Immature natural killer cell (primary cell): Measurements from ENCODE around the gene VIPR2. TPM values are rescaled to one million over a fixed set of nuclear protein-coding genes. Genes with fewer than 3 reads are reported as not detected.
A peak's percentile ranks its signal among the peaks of the same experiment; 100 is the strongest.
"Not testable (repeated sequence)": the region's sequence is repeated elsewhere in the genome, so short reads cannot be mapped to it uniquely, and the experiment has no call there.

Experiments used
- DNase-seq, 3 donors: peaks; one replicate each; pipeline ENCODE4 v3.0.0; 2022; ENCODE audit warnings: mixed read lengths in 1 of 3
- H3K27ac Mint-ChIP-seq, 6 donors: one replicate each; pipeline ENCODE4 v1.8.0; 2020; ENCODE audit warnings: mixed read lengths in 6 of 6, mild to moderate bottlenecking in 5 of 6, inconsistent platforms in 4 of 6, moderate library complexity in 3 of 6
- H3K27me3 Mint-ChIP-seq, 3 donors: one replicate each; pipeline ENCODE4 v1.8.0; 2020 to 2021; ENCODE audit warnings: low read depth in 3 of 3, mild to moderate bottlenecking in 3 of 3, mixed read lengths in 3 of 3, moderate library complexity in 3 of 3, inconsistent platforms in 1 of 3
- H3K36me3 Mint-ChIP-seq, 3 donors: one replicate each; pipeline ENCODE4 v1.8.0; 2020; ENCODE audit warnings: mixed read lengths in 3 of 3, inconsistent platforms in 2 of 3, mild to moderate bottlenecking in 2 of 3
- H3K4me1 Mint-ChIP-seq, 2 donors: one replicate each; pipeline ENCODE4 v1.8.0; 2020; ENCODE audit warnings: inconsistent platforms in 2 of 2, mild to moderate bottlenecking in 2 of 2, mixed read lengths in 2 of 2, moderate library complexity in 1 of 2
- H3K4me3 Mint-ChIP-seq, 5 donors: one replicate each; pipeline ENCODE4 v1.8.0; 2020; ENCODE audit warnings: mild to moderate bottlenecking in 5 of 5, mixed read lengths in 5 of 5, inconsistent platforms in 3 of 5, moderate library complexity in 3 of 5
- H3K9me3 Mint-ChIP-seq, 6 donors: one replicate each; pipeline ENCODE4 v1.8.0; 2020; ENCODE audit warnings: mild to moderate bottlenecking in 6 of 6, mixed read lengths in 6 of 6, inconsistent platforms in 4 of 6, moderate library complexity in 3 of 6
- polyA plus RNA-seq, 3 donors: library from polyadenylated mRNA; unstranded; fragments of 300-500 nt; fragmentation: Illumina TruSeq; gene quantifications; one replicate each; pipeline ENCODE4 v1.2.3, GENCODE V29; 2021

Gene VIPR2
- polyA plus RNA-seq, 3 donors from 2014 or later, result 0.41 to 5.2 (median 2.4) TPM

DNA sequence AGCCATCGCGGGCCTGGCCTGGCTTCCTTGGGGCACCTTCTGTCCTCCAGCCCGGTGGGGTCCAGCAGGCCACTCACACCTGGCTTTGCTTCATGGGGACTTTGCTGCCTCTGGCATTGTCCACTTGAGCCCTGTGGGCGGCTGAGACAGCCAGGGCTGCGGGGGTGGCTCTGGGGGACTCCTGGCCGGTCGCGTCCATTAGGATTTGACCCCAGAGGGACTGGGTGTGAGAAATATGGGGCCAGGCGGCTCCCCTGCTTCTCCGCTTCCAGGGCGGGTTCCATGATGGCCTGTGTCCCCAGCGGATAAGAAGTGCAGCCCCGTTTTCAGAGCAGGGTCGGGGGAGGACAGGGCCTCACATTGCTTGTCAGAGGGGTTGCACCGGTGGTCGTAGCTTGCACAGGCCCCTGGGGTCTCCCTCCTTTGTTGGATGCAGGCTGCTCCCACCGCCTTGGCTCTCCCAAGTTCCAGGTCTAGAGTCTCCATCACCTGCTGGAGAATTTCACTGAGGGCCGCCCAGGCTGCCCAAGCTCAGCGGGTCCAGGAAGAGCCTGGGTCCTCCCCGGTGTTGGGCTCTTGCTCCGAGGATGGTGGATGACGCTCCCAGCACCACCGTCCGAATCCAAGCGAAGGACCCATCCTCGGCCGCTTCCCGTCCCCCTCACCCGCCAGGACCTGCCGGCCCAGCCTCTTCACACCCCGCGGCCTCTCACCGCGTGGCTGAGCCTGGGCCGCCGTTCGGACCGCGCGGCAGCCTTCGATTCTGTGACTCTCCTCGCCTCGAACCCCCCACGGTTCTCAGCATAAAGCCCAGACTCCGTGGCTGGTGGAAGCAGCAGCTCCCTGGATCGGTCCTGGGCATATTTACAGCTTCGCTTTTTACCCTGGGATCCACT, 148.2 kb downstream of the VIPR2 start:
- Mint-ChIP-seq H3K4me3 (no peak overlapping the region), H3K27ac (no peak overlapping the region), H3K36me3 (no peaks in the 10 kb centered on the region), H3K9me3 (peaks cover 0 to 11% (median 4%) of the 10 kb centered on the region in 6 donors), H3K4me1 (peaks cover 9 to 10% of the 10 kb centered on the region in 2 donors), H3K27me3 (peaks cover 11 to 16% (median 15%) of the 10 kb centered on the region in 3 donors)
- DNase-seq, result no peak

DNA sequence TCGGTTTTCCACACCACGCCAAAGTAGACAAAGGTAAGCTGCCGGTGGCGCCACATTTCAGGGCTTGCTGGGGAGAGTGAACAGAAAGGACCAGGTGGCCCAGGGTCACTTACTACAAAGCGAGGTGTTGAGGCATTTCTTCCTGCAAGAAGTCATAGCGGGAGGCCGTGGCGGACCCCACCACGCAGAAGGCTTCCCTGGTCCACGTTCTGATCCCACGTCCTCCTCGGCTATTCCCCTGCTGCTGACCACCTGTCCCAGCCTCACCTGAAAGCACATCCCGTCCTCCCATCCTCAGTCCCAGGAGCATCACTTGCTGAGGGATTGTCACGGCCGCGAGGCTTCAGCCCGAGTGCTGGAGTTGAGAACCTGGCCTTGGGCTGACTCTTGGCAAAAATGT, 149.2 kb downstream of the VIPR2 start:
- no peak overlapping the region for H3K4me3 Mint-ChIP-seq

DNA sequence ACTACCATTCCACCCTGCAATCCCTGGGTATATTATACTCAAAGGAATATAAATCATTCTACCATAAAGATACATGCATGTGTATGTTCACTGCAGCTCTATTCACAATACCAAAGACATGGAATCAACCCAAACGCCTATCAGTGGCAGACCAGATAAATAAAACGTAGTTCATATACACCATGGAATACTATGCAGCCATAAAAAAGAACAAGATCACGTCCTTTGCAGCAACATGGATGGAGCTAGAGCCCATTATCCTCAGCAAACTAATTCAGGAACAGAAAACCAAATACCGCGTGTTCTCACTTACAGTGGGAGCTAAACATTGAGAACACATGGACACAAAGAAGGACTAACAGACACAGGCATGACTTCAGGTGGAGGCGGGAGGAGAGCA, 150.0 kb downstream of the VIPR2 start:
- no peak for DNase-seq
- no peak overlapping the region for H3K4me3 Mint-ChIP-seq
- peaks cover 12 to 17% (median 14%) of the 10 kb centered on the region in 3 donors for H3K27me3 Mint-ChIP-seq
- no peaks in the 10 kb centered on the region for H3K36me3 Mint-ChIP-seq
- peaks cover 9 to 10% of the 10 kb centered on the region in 2 donors for H3K4me1 Mint-ChIP-seq
- no peak overlapping the region for H3K27ac Mint-ChIP-seq
- peaks cover 0 to 11% (median 4%) of the 10 kb centered on the region in 6 donors for H3K9me3 Mint-ChIP-seq

More for the DNA sequence above, 149.2 kb downstream of the VIPR2 start:
- H3K4me1 Mint-ChIP-seq, result peaks cover 9 to 10% of the 10 kb centered on the region in 2 donors
- DNase-seq, result no peak
- no peak overlapping the region for H3K27ac Mint-ChIP-seq
- H3K27me3 Mint-ChIP-seq, result peaks cover 13 to 17% (median 15%) of the 10 kb centered on the region in 3 donors
- H3K36me3 Mint-ChIP-seq, result no peaks in the 10 kb centered on the region
- peaks cover 0 to 11% (median 4%) of the 10 kb centered on the region in 6 donors for H3K9me3 Mint-ChIP-seq

DNA sequence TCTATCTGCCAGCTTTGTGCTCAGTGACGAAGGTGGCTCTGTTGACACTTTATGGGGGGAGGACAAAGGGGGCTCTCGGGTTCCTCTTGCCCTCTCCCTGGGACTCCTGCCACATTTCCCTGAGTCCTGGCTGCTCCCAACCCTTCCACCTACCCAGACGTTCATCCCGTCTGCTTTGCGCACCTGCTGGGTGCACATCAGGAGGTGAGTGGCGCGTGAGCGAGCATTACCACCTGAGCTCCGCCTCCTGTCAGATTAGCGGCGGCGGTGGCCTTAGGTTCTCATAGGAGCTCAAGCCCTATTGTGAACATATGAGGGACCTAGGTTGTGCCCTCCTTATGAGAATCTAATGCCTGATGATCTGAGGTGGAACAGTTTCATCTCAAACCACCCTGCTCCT, 151.1 kb downstream of the VIPR2 start:
- H3K9me3 Mint-ChIP-seq, result peaks cover 0 to 11% (median 4%) of the 10 kb centered on the region in 6 donors
- H3K27ac Mint-ChIP-seq, result no peak overlapping the region
- H3K27me3 Mint-ChIP-seq, result peaks cover 12 to 17% (median 12%) of the 10 kb centered on the region in 3 donors
- peaks cover 9 to 10% of the 10 kb centered on the region in 2 donors for H3K4me1 Mint-ChIP-seq
- DNase-seq, result no peak
- H3K4me3 Mint-ChIP-seq, result no peak overlapping the region
- no peaks in the 10 kb centered on the region for H3K36me3 Mint-ChIP-seq

DNA sequence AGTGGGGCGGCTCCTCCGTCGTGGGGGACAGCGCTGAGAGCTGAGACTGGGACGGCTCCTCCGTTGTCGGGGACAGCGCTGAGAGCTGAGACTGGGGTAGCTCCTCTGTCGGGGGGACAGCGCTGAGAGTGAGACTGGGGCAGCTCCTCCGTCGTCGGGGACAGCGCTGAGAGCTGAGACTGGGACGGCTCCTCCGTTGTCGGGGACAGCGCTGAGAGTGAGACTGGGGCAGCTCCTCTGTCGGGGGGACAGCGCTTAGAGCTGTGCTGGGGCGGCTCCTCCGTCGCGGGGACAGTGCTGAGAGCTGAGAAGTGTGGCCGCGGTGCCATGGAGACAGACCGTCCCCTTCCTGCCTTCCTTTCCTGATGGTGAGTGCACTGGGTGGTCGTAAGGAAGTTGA, 151.9 kb downstream of the VIPR2 start:
- DNase-seq, result no peak
- Mint-ChIP-seq H3K4me3 (peak overlapping the region in 1 of 5 donors; percentile 33), H3K27ac (peak overlapping the region in 1 of 6 donors; percentile 25), H3K27me3 (peaks cover 12 to 17% (median 12%) of the 10 kb centered on the region in 3 donors), H3K9me3 (peaks cover 0 to 11% (median 4%) of the 10 kb centered on the region in 6 donors), H3K36me3 (no peaks in the 10 kb centered on the region), H3K4me1 (peaks cover 9 to 10% of the 10 kb centered on the region in 2 donors)

DNA sequence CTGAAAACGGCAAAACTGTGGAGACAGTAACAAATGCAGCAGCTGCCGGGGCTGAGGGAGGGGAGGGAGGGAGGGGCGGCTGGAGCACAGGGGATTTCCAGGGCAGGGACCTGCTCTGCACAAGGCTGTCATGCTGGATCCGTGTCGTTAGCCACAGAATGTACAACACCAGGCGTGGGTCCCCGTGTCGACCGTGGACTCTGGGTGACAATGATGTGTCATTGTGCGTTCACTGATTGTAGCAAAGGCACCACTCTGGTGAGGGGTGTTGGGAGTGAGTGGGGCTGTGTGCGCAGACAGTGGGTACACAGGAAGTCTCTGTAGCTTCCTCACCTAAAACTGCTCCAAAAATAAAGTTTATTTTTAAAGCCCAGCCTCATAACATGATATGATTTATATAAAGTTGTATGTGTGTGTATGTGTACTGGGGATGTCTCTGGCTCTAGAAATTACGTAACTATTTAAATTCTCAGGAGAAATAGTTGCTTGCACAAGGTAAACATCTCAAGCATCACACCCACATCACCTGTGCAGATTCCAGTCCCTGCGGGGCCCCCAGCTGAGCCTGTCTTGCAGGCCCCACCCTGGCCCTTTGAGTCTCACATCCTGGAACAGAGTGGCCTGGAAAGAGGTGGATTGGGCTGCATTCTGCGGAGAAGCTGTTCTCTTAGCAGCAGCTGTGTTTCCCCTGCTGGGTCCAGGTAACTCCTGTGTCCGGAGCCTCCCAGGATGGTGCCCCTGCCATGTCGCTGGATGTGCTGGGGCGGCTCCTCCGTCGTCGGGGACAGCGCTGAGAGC, 152.6 kb downstream of the VIPR2 start:
- no peak overlapping the region for H3K27ac Mint-ChIP-seq
- peaks cover 7 to 9% of the 10 kb centered on the region in 2 donors for H3K4me1 Mint-ChIP-seq
- no peak overlapping the region for H3K4me3 Mint-ChIP-seq
- peaks cover 12 to 15% (median 12%) of the 10 kb centered on the region in 3 donors for H3K27me3 Mint-ChIP-seq
- peaks cover 0 to 11% (median 4%) of the 10 kb centered on the region in 6 donors for H3K9me3 Mint-ChIP-seq
- DNase-seq, result peak in 1 of 3 donors; percentile 13
- no peaks in the 10 kb centered on the region for H3K36me3 Mint-ChIP-seq

DNA sequence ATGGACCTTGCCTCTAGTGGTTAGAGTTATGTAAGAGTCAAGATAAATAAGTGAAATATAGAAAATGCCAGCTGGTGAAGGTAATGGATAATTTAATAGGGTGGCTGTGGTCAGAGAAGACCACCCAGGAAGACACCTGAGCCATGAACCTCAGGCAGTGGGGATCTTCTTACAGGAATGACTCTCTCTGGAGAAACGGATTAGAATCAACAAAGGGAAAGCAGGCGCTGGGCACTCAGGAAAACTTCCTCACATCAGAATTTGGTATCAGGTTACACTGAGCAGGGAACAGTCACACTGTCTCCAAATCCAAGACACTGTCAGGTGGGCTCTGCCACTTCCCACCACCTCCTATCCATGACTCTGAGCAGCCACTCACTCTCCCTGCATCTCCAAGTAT, 155.7 kb downstream of the VIPR2 start:
- Mint-ChIP-seq H3K27ac (no peak overlapping the region), H3K9me3 (peaks cover 1 to 9% (median 6%) of the 10 kb centered on the region in 6 donors), H3K4me3 (no peak overlapping the region), H3K36me3 (peaks cover 3 to 5% (median 5%) of the 10 kb centered on the region in 3 donors), H3K4me1 (peaks cover 7 to 9% of the 10 kb centered on the region in 2 donors), H3K27me3 (peaks cover 5 to 10% (median 7%) of the 10 kb centered on the region in 3 donors)
- no peak for DNase-seq

DNA sequence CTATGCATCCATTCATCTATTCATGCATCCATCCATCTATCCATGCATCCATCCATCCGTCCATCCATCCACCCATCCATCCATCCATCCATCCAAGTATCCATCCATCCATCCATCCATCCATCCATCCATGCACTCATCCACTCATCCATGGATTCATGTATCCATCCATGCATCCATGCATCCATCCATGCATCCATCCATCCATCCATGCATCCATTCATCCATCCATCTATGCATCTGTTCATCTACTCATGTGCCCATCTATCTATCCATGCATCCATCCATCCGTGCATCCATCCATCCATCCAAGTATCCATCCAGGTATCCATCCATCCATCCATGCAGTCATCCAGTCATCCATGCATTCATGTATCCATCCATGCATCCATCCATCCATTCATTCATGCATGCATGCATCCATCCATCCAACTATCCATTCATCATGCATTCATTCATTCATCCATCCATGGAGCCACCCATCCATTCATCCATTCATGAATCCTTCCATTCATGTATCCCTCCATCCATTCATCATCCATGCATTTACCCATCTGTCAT, 156.3 kb downstream of the VIPR2 start:
- Mint-ChIP-seq H3K4me3 (no peak overlapping the region), H3K27ac (no peak overlapping the region), H3K4me1 (peaks cover 7 to 9% of the 10 kb centered on the region in 2 donors), H3K36me3 (peaks cover 3 to 5% (median 5%) of the 10 kb centered on the region in 3 donors), H3K9me3 (peaks cover 1 to 10% (median 7%) of the 10 kb centered on the region in 6 donors), H3K27me3 (peaks cover 5 to 9% (median 7%) of the 10 kb centered on the region in 3 donors)
- no peak for DNase-seq

DNA sequence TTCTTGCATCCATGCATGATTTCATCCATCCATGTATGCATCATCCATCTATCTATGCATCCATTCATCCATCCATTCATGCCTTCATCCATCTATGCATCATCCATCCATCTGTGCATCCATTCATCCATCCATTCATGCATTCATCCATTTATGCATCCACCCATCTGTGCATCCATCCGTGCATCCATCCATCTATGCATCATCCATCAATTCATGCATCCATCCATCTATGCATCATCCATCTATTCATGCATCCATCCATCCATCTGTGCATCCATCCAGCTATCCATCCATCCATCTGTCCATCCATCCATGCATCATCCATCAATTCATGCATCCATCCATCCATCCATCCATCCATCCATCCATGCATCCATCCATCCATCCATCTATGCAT, 157.0 kb downstream of the VIPR2 start:
- Mint-ChIP-seq H3K4me3 (no peak overlapping the region), H3K9me3 (peaks cover 1 to 17% (median 12%) of the 10 kb centered on the region in 6 donors), H3K27me3 (peaks cover 2 to 5% (median 3%) of the 10 kb centered on the region in 3 donors), H3K36me3 (peaks cover 3 to 5% (median 5%) of the 10 kb centered on the region in 3 donors), H3K27ac (no peak overlapping the region), H3K4me1 (peaks cover under 1 to 2% of the 10 kb centered on the region in 2 donors)
- DNase-seq, result no peak

DNA sequence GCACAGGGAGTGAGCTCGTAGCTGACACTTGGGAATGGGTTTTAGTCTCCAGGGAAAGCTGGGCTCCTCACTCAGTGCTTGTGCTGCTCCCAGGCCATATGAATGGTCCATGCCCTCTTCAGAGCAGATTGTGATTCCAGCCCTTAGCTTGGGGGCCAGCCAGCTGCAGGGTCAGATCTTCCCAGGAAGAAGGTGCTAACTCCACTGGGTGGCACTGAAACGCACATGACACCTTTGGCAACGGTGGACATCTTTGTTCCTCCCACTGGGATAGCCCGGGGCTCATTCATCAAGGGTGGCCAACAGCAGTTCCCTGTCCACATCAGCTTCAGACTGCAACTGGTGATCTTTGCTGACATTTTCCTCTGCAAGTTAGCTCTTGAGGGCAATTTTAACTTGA, 159.1 kb downstream of the VIPR2 start:
- peaks cover 7 to 28% (median 22%) of the 10 kb centered on the region in 6 donors for H3K9me3 Mint-ChIP-seq
- H3K4me1 Mint-ChIP-seq, result no peaks in the 10 kb centered on the region
- no peak overlapping the region for H3K4me3 Mint-ChIP-seq
- H3K27me3 Mint-ChIP-seq, result peaks cover under 1 to 2% (median 1%) of the 10 kb centered on the region in 3 donors
- no peak for DNase-seq
- H3K27ac Mint-ChIP-seq, result no peak overlapping the region
- H3K36me3 Mint-ChIP-seq, result peaks cover 3 to 5% (median 5%) of the 10 kb centered on the region in 3 donors

DNA sequence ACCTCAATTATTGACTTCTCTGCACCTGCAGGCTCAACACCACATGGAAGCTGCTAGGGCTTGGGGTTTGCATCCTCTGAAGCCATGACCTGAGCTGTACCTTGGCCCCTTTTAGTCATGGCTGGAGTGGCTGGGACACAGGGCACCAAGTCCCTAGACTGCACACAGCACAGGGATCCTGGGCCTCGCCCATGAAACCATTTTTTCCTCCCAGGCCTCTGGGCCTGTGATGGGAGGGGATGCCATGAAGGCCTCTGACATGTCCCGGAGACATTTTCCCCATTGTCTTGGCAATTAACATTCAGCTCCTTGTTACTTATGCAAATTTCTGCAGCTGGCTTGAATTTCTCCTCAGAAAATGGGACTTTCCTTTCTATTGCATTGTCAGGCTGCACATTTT, 160.7 kb downstream of the VIPR2 start:
- not testable (repeated sequence) for H3K27me3 Mint-ChIP-seq, DNase-seq, H3K27ac Mint-ChIP-seq, H3K4me1 Mint-ChIP-seq, H3K36me3 Mint-ChIP-seq, H3K4me3 Mint-ChIP-seq
- peaks cover 7 to 28% (median 22%) of the 10 kb centered on the region in 6 donors for H3K9me3 Mint-ChIP-seq

DNA sequence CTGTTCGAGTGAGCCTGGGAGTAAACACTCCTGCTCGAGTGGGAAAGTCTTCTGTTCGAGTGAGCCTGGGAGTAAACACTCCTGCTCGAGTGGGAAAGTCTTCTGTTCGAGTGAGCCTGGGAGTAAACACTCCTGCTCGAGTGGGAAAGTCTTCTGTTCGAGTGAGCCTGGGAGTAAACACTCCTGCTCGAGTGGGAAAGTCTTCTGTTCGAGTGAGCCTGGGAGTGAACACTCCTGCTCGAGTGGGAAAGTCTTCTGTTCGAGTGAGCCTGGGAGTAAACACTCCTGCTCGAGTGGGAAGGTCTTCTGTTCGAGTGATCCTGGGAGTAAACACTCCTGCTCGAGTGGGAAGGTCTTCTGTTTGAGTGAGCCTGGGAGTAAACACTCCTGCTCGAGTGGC, 162.6 kb downstream of the VIPR2 start:
- DNase-seq, H3K27me3 Mint-ChIP-seq, H3K36me3 Mint-ChIP-seq, H3K4me1 Mint-ChIP-seq, H3K27ac Mint-ChIP-seq, H3K4me3 Mint-ChIP-seq: not testable (repeated sequence)
- H3K9me3 Mint-ChIP-seq, result peaks cover 7 to 28% (median 22%) of the 10 kb centered on the region in 6 donors

DNA sequence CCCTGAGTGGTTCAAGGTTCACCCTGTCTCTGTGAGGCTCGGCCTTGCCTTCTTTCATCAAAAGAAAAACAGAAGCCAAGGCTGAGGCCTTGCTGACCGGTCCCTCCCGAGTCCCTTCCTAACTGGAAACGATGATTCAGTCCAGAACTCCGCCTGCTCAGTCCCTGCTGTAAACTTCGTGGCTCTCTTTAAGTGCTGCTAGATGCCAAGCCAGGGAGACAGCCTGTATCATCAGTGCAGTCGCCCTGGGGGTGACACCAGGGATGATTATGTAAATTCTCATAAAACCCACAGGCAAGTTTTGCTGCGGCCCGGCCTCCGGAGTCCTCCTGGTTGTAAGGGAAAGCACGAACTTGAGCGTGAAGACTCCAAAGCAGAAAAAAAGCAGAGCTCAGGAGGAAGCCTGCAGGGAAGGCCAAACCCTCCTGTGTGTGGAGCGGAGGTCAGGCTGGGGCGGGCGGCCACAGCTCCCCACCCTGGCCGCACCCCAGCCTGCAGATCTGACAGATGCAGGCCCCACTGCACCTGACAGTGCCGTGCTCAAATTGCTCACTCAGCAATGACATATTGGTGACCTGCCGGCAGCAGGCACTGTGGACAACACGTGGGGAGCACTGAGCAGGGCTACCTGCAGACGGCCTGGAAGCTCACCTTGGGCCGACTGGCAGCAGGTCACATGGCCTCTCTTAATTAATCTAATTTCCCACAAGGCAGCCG, 164.9 kb downstream of the VIPR2 start:
- DNase-seq, result no peak
- Mint-ChIP-seq H3K4me3 (no peak overlapping the region), H3K4me1 (peaks cover 18 to 25% of the 10 kb centered on the region in 2 donors), H3K9me3 (peaks cover 7 to 26% (median 22%) of the 10 kb centered on the region in 6 donors), H3K27ac (peak overlapping the region in 2 of 6 donors; percentile 77 to 81), H3K27me3 (peaks cover 6 to 12% (median 11%) of the 10 kb centered on the region in 3 donors), H3K36me3 (peaks cover 3 to 5% (median 5%) of the 10 kb centered on the region in 3 donors)
